GM23248 (cell line): Measurements from ENCODE around the gene ADGRL3. TPM values are rescaled to one million over a fixed set of nuclear protein-coding genes. Genes with fewer than 3 reads are reported as not detected.

Source experiments
- DNase-seq: peaks from one replicate; pipeline ENCODE4 v3.0.0-alpha.2; 2015
- H2AFZ ChIP-seq: fragments of 200-600 bp; sonication (generic); 2 replicates; pipeline ENCODE4 v1.6.1; 2016; ENCODE audit warnings: antibody characterized with exemption
- H3F3A ChIP-seq: fragments of 200-600 bp; sonication (generic); 2 replicates; pipeline ENCODE4 v1.6.1; 2016; ENCODE audit warnings: mild to moderate bottlenecking, antibody characterized with exemption, mixed run types; ENCODE audit not compliant: insufficient read depth
- H3K27ac ChIP-seq: fragments of 200-600 bp; sonication (generic); 2 replicates; pipeline ENCODE4 v1.5.1; 2016; ENCODE audit warnings: mild to moderate bottlenecking
- H3K27me3 ChIP-seq: fragments of 200-600 bp; sonication (generic); replicated peaks from 2 replicates; pipeline ENCODE4 v1.6.1; 2016; ENCODE audit warnings: mild to moderate bottlenecking; ENCODE audit not compliant: insufficient read depth
- H3K36me3 ChIP-seq: fragments of 200-600 bp; sonication (generic); 2 replicates; pipeline ENCODE4 v1.6.1; 2016; ENCODE audit warnings: low read depth, mild to moderate bottlenecking
- H3K4me1 ChIP-seq: fragments of 200-600 bp; sonication (generic); 2 replicates; pipeline ENCODE4 v1.6.1; 2016; ENCODE audit warnings: mild to moderate bottlenecking; ENCODE audit not compliant: insufficient read depth
- H3K4me2 ChIP-seq: fragments of 200-600 bp; sonication (generic); one replicate; pipeline ENCODE4 v1.6.1; 2016; ENCODE audit warnings: mild to moderate bottlenecking; ENCODE audit not compliant: unreplicated experiment
- H3K4me3 ChIP-seq: fragments of 200-600 bp; sonication (generic); 2 replicates; pipeline ENCODE4 v1.5.1; 2016; ENCODE audit warnings: mild to moderate bottlenecking
- H3K79me2 ChIP-seq: fragments of 200-600 bp; sonication (generic); 2 replicates; pipeline ENCODE4 v1.6.1; 2016; ENCODE audit warnings: mild to moderate bottlenecking; ENCODE audit not compliant: insufficient read depth
- H3K9ac ChIP-seq: fragments of 200-600 bp; sonication (generic); 2 replicates; pipeline ENCODE4 v1.6.1; 2016; ENCODE audit warnings: mild to moderate bottlenecking
- H3K9me2 ChIP-seq: fragments of 200-600 bp; sonication (generic); 2 replicates; pipeline ENCODE4 v1.6.1; 2016; ENCODE audit warnings: mixed run types, mild to moderate bottlenecking, moderate library complexity; ENCODE audit not compliant: insufficient read depth
- H3K9me3 ChIP-seq: fragments of 200-600 bp; sonication (generic); one replicate; pipeline ENCODE4 v1.6.1; 2017; ENCODE audit warnings: low read depth
- H4K20me1 ChIP-seq: fragments of 200-600 bp; sonication (generic); 2 replicates; pipeline ENCODE4 v1.6.0; 2016; ENCODE audit not compliant: insufficient read depth
- EZH2 ChIP-seq: fragments of 200-600 bp; sonication (generic); IDR thresholded peaks from 2 replicates; pipeline ENCODE4 v1.6.1; 2018; ENCODE audit warnings: antibody characterized with exemption, mild to moderate bottlenecking; ENCODE audit not compliant: insufficient read depth, poor library complexity, severe bottlenecking
- EZH2phosphoT487 ChIP-seq: fragments of 200-600 bp; sonication (generic); IDR thresholded peaks from 2 replicates; pipeline ENCODE4 v1.6.1; 2018; ENCODE audit warnings: antibody characterized with exemption, moderate library complexity, mild to moderate bottlenecking, low read depth; ENCODE audit not compliant: insufficient read depth
- WGBS, 2 experiments: methylation state at CpG; one replicate each; pipeline ENCODE4 v1.1.6; 2015 to 2017; ENCODE audit warnings: low lambda C conversion rate in 2 of 2, low coverage in 1 of 2; ENCODE audit errors: missing lambda C conversion rate in 2 of 2; 5-methylcytosine and 5-hydroxymethylcytosine counted together
- in situ Hi-C: fragments of 300-500 bp; cut with MboI; formaldehyde crosslinking; loops from 2 replicates; pipeline ENCODE4 v1.15.0; 2020
- polyA plus RNA-seq: library from polyadenylated mRNA; unstranded; fragments of >200 nt; fragmentation: Nextera tagmentation; extraction: Ambion mirVana; gene quantifications from 2 replicates; pipeline ENCODE4 v1.2.1, GENCODE V29; 2016
- total RNA-seq: library from RNA; depleted of rRNA; stranded (reverse); fragments of >200 nt; shearing (Covaris generic); gene quantifications from 2 replicates; pipeline ENCODE4 v1.2.3, GENCODE V29; 2014

ADGRL3 gene
- total and polyA plus RNA-seq, 2 experiments from 2014 or later, result not detected

DNA sequence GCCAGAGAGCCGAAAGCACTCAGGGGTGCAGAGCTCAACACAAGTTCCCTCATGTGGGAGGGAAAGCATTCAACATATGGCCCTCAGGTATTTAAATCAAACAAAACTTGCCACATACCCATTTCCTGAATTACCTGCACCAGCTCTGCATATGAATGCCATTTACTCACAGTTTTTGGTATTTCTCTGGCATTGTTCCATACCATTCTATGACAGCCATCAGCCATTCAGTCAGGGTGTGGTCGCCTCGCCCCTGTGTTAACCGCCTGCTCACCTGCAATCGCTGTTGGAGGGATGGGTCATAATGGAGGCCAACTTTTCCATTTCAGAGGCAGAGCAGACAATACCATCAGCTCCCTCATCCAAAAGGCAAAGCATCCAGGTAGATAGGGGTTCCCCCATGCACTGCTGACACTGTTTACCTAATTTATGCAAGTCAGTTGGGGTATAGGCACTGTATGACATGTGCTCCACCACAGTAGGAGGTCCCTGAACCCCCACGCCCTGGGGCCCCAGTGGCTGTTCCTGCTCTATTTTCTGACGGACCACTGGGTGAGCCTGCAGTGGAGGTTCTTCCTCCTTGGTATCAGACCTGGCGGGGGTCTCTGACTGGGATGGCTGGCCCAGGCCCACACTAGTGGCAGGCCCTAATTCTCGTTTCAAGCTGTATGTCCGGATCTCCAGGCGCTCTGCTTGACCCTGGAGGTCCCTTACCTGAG, 227.1 kb downstream of the ADGRL3 start:
- in situ Hi-C loops, result no loop called here
- TF ChIP-seq EZH2phosphoT487 (no peak), EZH2 (no peak)
- no peak for DNase-seq
- H3F3A ChIP-seq, result no peaks in the 10 kb centered on the region
- H3K79me2 ChIP-seq, result no peaks in the 10 kb centered on the region
- H2AFZ ChIP-seq, result no peak overlapping the region
- no peak overlapping the region for H3K4me3 ChIP-seq
- H4K20me1 ChIP-seq, result no peaks in the 10 kb centered on the region
- no peaks in the 10 kb centered on the region for H3K27me3 ChIP-seq
- no peaks in the 10 kb centered on the region for H3K9me2 ChIP-seq
- no peaks in the 10 kb centered on the region for H3K4me1 ChIP-seq
- H3K36me3 ChIP-seq, result no peaks in the 10 kb centered on the region
- WGBS, 2 experiments, result 41 to 42% methylated on average over 11 of the region's 11 CpGs
- H3K27ac ChIP-seq, result no peak overlapping the region
- H3K9me3 ChIP-seq, result no peaks in the 10 kb centered on the region
- H3K4me2 ChIP-seq, result no peak overlapping the region
- no peak overlapping the region for H3K9ac ChIP-seq

GRCh38 chr4:61427818-61428495, 227.8 kb downstream of the ADGRL3 start:
- WGBS, 2 experiments, result 28 to 37% methylated on average over 12 of the region's 12 CpGs
- H3K27me3 ChIP-seq, result no peaks in the 10 kb centered on the region
- DNase-seq, result no peak

DNA sequence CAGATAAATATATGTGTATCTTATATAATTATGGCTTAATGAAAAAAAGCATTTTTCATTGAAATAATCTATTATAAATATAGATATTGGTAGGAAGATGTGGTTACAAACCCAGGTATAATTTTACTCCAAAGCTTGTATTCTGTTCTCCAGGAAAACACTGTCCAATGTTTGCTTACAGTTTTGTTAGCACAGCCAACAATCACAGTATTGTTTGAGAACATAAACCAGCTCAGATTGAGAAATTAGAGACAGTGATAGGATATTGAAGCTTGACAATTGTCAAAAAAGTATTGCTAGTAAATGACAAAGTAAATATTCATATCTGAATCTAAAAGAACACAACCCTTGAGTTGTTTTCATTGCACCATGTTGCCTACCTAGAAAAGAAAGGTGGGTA, 228.8 kb downstream of the ADGRL3 start:
- Histone ChIP-seq H2AFZ (no peak overlapping the region), H4K20me1 (no peaks in the 10 kb centered on the region), H3F3A (no peaks in the 10 kb centered on the region), H3K27me3 (no peaks in the 10 kb centered on the region), H3K36me3 (no peaks in the 10 kb centered on the region), H3K9ac (no peak overlapping the region), H3K4me1 (no peaks in the 10 kb centered on the region), H3K4me2 (no peak overlapping the region), H3K79me2 (no peaks in the 10 kb centered on the region), H3K4me3 (no peak overlapping the region), H3K9me3 (no peaks in the 10 kb centered on the region), H3K27ac (no peak overlapping the region), H3K9me2 (no peaks in the 10 kb centered on the region)
- TF ChIP-seq EZH2phosphoT487, result no peak
- TF ChIP-seq EZH2, result no peak
- in situ Hi-C loops, result no loop called here
- no peak for DNase-seq

More at GRCh38 chr4:61427818-61428495, 227.8 kb downstream of the ADGRL3 start:
- Histone ChIP-seq H3K4me3 (no peak overlapping the region), H3F3A (no peaks in the 10 kb centered on the region), H3K79me2 (no peaks in the 10 kb centered on the region), H3K4me1 (no peaks in the 10 kb centered on the region), H3K9me3 (no peaks in the 10 kb centered on the region), H4K20me1 (no peaks in the 10 kb centered on the region), H2AFZ (no peak overlapping the region), H3K9ac (no peak overlapping the region), H3K27ac (no peak overlapping the region), H3K4me2 (no peak overlapping the region), H3K9me2 (no peaks in the 10 kb centered on the region), H3K36me3 (no peaks in the 10 kb centered on the region)
- in situ Hi-C loops, result no loop called here
- no peak for TF ChIP-seq EZH2phosphoT487
- no peak for TF ChIP-seq EZH2

DNA sequence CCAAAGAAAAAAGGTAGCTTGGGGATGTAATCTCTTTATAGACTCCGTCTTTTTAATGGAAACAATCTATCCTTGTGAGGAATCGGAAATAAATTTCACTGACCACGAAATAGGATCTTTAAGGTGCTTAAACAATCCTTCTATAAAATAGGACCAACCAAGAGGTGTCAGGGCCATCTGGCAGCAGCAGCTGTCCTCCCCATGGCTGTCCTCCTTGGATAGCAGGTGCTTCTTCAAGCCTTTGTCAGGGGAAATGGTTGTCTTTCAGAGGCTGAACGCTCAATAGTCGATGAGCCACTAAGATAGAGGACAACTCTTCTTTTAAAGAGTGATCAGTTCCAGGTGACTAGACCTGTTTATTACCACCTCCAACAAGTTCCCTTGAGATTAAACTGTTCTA, 231.0 kb downstream of the ADGRL3 start:
- H3K36me3 ChIP-seq, result no peaks in the 10 kb centered on the region
- H3F3A ChIP-seq, result no peaks in the 10 kb centered on the region
- in situ Hi-C loops, result no loop called here
- 14% methylated on average over 5 of the region's 5 CpGs for WGBS, 2 experiments
- DNase-seq, result no peak
- no peaks in the 10 kb centered on the region for H3K79me2 ChIP-seq
- no peaks in the 10 kb centered on the region for H3K9me3 ChIP-seq
- TF ChIP-seq EZH2 (no peak), EZH2phosphoT487 (no peak)
- H3K9ac ChIP-seq, result no peak overlapping the region
- no peaks in the 10 kb centered on the region for H4K20me1 ChIP-seq
- no peaks in the 10 kb centered on the region for H3K27me3 ChIP-seq
- H3K4me2 ChIP-seq, result no peak overlapping the region
- no peaks in the 10 kb centered on the region for H3K9me2 ChIP-seq
- no peak overlapping the region for H3K4me3 ChIP-seq
- H2AFZ ChIP-seq, result no peak overlapping the region
- H3K27ac ChIP-seq, result no peak overlapping the region
- no peaks in the 10 kb centered on the region for H3K4me1 ChIP-seq
